GM19463 (cell line): Measurements from ENCODE around the gene MICU1.
A peak's percentile ranks its signal among the peaks of the same experiment; 100 is the strongest.
"Not testable (repeated sequence)": the region's sequence is repeated elsewhere in the genome, so short reads cannot be mapped to it uniquely, and the experiment has no call there.

Experiments used
- ATAC-seq: cut with Tn5 transposase; IDR thresholded peaks from one replicate; pipeline ENCODE4 v1.9.1; 2021; ENCODE audit warnings: mild to moderate bottlenecking, moderate library complexity; ENCODE audit not compliant: unreplicated experiment

MICU1 gene

DNA sequence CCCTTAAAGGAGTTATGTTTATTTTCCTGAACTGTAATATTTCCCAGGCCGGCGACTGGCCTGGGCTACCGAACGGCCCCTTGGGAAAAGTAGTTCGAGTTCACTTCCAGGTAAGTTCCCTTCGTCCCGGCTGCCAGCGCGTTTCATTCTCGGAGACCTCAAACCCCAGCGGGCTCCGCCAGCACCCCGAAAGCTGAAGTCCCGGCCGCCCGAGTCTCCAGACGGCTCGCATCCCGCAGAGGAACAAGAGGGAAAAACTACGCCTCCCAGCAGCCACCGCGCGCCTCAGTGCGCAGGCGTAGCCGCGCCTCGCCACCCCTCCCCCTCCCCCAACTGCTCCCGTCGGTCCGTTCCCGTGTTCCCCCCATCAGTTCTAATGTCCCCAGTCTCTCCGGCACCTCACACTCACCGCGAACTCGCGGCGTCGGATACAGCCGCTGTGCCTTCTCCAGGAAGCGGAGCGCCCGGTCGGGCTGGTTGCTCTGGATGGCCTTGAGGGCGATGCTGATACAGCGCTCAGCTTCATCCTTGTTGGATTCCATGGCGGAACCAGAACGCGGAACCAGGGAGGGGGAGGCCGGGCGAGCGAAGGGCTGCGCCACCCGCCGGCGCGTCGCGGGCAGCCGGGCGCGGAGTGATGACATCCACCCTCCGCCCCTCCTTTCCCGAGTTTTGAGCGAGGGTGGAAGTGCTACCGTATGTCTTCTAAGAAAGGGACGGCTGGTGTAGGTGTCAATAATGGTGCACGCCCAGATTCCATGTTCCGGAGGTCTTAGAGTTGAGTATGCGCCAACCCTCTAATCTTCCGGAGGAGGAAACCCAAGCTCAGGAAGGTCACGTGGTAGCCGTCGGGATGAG, 271.3 kb downstream of the MICU1 start, which contains the start of gene DNAJB12:
TSS of gene DNAJB12 (minus strand) at position 564 of the 858 bp plus-strand sequence. CDS start at position 542, 22 bp downstream.
- ATAC-seq: peak; percentile 79

DNA sequence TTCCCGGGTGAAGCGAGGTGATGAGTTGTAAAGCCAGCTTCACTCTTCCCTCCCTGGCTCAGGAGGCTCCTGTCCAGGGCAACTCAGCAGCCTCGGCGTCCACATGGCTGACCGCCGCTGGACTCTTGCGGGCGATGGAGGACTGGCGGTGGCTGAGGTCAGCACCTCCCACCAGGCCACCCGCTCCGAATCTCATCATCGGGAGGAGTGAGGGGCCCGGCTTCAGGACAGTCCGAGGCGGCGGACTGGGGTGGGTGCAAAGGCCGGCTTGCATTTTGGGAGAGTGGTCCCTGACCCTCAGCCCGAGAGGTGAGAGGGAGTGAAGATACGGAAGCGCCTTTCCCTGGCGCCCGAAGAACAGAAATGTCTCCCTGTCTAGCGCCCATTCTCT, 271.9 kb downstream of the MICU1 start:
- ATAC-seq: no peak

DNA sequence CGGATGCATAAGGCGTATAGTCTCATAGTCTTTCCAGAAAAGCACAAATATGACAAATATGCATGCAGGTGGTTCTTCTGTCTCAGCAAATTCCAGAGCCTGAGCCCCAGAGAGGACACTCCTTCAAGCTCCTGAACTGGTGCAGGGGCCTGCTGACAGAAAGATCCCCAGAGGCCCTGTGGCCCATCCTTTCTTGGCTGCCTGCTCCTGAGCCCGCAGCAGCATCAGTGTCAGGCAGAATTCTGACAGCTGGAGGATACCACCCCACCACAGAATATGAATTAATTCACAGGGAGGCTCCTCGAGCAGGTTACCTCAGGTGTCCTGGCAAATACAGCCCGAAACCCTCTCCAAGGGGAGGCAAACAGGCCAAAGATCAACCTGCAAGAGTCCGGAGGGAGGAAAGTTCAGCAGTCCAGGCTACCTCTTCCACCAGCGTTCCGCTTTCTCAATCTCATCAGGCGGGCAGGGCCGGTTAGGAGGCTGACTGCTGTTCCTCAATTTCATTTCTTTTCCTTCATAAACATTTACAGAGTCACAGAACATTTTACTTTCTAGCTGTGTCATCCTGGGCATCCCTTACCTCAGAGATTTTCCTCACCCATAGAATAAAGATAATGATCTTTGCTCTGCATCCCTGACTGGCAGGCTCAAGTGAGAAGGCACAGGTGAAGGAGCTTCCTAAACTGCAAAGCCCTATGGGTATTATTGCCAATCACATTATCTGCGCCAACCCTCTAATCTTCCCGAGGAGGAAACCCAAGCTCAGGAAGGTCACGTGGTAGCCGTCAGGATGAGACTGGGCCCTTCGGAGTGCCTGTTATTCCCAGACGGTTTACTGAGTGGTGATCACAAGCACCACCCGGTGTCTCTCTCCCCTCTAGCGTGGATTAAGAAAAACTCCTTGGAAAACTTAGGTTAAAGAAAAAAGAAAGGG, 272.6 kb downstream of the MICU1 start:
- ATAC-seq: no peak

DNA sequence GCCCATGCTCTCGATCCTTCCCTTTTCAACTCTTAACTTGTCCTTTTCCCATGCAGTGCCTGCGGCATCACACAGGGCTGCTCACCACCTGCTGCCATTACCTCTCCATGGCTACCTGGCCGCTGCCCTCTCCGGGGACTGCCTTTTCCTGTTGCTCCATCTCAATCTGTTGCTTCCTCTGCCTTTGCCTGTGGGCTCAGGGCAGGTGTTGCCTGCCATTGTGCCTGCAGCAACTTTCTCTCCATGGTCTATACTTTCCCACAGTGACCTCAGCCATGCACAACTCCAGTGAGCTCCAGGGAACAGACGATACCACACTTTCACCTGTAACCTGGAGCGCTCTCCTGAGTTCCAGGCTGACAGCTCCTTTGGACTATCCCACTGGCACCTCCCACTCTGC, 274.4 kb downstream of the MICU1 start:
- ATAC-seq: no peak

DNA sequence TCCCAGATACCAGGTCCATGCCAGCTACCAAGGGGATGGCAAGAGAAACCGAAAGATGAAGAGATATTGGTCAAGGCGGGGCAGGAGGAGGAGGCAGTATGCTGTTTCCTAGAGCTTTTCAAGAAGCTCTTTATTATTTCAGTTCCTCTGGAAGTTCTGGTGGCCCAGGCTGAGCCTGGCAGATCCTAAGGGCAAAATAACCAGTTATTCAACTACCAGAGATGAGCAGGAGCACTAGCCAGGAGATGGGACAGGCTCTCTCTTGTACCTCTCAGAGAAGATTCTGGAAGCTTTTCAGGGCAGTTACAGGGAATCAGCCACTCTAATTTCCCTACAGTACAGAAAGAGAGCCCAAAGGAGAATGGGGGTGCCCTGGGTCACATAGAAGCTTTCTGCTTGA, 276.4 kb downstream of the MICU1 start:
- no peak for ATAC-seq

DNA sequence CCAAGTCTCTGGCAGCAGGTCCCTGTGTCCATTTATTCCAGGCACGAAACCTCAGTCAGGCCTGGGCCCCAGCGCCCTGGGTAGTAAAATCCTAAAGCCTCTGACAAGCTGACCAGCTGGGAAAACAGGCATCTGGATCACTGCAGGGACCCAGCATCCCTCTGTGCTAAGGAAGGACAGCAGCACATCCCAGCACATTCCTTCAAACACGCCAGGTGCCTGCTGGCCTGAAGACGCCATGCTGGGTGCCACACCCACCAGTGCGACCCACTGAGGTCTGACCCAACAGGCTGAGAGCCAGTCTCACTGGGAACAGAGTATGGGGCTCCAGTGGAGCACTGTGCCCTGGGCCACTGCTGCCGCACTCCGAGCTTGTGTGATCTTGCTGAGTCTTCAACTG, 277.6 kb downstream of the MICU1 start:
- no peak for ATAC-seq

DNA sequence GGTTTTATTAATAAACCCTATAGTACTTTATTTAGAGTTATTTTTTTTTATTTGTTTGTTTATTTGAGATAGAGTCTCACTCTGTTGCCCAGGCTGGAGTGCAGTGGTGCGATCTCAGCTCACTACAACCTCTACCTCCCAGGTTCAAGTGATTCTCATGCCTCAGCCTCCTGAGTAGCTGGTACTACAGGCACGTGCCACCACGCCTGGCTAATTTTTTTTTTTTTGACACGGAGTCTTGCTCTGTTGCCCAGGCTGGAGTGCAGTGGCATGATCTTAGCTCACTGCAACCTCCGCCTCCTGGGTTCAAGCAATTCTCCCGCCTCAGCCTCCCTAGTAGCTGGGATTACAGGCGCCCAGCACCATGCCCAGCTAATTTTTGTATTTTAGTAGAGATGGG, 279.8 kb downstream of the MICU1 start:
- ATAC-seq: not testable (repeated sequence)

DNA sequence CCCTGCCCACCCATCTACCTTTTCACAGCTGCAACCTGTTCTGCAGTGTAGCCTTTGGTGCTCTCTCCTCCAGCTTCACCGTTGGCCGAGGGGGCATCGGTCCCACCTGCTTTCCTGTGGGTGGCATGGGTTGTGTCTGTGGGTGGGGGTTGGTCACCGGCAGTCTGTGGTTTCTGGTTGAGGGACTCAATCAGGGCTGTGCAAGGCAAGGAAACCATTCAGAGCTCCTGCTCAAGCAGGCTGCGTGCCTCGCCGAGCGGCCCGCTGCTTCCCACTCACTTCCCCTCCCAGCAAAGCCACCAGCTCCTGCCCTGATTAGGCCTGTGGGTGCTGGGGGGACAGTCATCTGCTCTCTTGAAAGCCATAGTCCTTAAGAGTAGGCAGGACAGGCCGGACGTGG, 280.9 kb downstream of the MICU1 start:
- ATAC-seq: no peak

DNA sequence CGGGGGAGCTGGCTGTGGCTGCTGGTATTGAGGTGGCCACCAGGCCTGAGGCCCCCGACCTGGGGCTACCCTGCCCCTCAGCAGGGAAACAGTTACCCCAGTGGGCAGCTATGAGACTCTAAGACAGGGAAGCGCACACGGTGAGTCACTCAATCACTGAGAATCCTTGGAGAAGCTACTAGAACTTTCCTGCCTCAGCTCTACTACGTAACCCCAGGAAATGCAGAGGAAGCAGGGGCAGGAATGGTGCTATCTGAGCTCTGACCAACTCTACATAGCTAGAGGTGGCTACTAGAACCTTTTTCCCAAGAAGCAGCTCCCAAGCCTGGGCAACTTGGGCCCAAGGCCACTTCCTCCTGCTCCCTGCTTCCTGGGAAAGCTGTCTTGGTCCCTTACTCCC, 283.0 kb downstream of the MICU1 start:
- no peak for ATAC-seq

DNA sequence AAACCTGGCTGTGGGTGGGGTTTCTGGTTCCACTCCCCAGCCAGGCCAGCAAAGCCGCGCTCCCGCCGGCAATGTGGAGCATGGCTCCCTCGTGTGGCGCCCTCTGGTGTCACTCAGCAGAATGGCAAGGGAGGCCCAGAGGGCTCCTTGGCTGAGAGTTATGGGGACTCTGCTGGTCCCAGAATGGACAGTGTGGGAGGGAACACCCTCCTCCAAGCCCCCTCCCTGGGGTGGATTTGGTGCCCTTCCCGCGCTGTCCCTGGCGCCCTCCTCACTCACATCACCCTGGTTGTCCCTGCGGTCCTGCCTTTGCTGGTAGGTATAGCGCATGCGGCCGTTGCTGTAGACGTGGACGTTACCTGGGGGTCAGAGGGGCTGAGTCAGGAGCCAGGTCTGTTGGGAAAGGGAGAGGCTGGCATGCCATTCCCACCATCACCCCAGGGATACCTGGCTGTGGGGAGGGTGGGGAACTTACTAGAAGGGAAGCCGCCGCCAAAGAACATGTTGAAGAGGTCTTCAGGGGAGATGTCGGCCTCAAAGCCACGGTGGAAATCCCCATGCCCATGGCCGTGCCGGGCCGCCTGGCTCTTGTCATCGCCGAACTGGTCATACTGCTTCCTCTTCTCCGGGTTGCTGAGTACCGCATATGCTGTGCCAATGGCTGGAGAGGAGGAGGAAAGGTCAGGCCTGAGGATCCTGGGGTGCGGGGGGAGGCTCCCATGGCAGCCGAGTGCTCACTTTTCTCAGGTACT, 285.2 kb downstream of the MICU1 start:
- no peak for ATAC-seq

DNA sequence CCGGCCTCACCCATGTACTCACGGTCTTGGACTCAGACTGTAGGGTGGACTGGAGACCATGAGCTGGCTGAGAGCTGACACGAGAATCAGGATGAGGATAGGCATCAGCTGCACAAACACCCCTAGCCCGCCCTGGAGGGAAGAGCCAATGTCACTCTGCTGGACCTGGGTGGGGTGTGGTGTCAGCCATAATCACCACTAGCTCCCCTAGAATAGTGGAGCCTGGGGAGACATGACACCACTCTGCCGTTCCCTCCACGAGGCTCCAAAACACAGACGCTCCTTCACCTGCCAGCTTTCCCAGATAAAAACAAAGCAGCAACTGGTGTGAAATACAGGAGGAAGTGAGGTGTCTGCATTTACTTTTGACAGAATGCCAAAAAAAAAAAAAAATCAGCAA, 287.7 kb downstream of the MICU1 start:
- ATAC-seq: no peak

DNA sequence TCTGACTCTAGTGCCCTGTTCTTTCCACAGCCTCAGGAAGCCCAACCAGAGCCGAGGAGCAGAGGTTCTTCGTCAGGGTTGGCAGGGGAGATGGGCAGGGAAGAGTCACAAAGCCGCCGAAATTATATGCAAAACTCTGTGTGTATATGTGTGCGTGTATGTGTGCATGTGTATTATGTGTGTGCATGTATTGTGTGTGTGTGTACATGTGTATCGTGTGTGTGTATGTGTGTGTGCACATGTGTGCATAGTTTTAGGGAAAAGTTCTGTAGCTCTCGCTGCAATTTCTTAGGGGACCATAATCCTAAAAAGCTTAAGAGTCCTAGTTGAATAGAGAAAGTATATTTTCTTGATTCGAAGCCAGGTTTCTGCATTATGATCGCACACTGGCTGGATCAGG, 288.2 kb downstream of the MICU1 start:
- no peak for ATAC-seq

DNA sequence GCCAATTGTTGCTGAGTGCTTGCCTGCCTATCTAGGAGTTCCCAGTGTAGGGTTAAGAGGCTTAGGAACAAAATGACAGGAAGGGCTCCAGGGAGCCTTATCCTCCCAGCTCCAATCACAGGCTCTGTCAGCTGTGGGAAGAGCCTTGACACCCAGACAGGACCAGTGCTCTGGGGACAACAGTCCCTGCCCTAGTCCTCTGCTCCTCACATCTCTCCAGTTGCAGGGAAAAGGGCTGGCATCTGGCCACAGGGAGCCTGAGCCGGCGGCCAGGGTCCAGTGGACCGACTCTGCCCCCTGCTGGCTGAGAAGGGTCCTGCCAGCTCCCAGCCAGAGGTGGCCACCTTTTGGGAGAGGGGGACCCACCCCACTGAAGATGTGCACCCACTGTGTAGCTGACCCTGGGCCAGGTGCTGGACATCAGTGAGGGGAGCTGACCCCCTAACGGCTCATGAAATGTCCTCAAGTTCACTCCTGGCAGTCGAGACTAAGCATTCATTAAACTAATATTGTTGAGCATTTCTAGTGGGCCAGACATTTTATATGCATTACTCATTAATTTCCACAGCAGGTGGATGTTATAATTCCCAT, 288.7 kb downstream of the MICU1 start:
- ATAC-seq: no peak

DNA sequence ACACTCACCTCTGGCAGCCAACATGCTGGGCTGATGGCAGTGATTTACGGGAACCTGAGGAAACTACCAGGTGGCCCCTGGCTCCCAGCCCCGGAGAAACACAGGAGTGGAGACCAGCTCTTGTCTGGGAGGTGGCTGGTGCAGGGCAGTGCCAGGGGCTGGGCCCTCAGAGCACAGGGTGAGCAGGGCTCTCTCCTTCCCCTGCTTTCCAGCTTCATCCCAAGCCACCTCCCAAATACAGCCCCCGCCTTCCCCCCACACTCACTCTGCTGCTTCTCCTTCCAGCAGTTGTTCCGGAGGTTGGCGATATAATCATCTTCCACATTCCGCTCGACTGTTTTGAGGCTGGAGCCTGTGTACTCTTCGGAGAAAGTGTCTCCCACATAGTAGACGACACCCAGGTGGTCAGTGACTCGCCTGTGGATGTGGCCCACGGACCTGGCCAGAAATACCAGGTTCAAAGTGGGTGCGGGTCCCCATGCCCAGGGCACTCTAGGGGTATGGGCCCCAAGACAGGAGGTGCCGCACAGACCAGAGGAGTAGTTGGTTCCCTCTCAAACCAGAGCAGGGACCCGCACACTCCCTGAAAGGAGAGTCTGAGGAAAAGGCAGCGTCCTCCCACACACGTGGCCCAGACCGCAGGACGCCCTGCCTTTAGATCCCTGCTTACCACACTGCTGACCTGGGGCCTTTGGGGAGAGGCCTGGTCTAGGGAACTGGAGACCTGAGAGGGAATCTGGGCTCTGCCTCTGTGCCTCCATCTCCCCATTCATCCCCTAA, 289.4 kb downstream of the MICU1 start:
- no peak for ATAC-seq

DNA sequence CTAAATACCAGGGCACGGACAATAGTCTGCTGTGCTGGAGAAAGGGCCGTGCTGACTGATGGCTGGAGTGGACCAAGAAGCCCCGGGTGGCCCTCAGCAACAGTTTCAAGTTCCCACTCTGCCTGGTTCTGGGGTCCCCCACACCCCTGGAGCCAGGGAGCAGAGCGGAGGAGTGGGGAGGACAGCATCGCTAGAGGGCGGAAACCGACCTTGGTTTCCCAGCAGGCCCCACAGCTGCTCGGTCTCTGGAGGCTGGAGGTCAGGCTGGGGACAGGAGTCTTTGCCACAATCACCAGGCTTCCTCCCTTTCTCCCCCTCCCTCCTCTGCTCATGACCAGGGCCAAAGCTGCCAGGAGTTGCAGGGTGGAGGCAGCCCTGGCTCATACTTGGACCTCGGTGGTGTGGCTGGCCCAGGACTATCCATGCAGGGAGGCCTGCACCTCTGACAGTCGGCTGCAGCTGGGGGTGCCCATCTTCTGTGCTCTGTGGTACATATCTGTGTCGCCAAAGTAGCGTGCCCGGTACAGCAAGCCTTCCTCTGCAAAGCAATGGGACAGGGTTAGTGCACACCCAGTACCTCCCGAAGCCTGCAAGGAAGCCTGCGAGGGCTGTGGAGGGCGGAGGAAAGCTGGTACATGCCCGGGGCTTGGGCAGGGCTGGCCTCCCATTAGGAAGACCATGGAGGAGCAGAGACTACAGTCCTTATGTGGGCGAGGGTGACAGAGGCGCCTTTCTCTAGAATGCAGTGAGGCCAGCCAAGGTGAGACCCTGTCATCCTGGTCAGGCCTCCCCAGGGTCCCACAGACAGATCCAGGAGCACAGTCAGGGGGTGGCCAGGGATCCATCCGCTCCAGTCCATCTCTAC, 290.3 kb downstream of the MICU1 start:
- peak; percentile 28 for ATAC-seq

DNA sequence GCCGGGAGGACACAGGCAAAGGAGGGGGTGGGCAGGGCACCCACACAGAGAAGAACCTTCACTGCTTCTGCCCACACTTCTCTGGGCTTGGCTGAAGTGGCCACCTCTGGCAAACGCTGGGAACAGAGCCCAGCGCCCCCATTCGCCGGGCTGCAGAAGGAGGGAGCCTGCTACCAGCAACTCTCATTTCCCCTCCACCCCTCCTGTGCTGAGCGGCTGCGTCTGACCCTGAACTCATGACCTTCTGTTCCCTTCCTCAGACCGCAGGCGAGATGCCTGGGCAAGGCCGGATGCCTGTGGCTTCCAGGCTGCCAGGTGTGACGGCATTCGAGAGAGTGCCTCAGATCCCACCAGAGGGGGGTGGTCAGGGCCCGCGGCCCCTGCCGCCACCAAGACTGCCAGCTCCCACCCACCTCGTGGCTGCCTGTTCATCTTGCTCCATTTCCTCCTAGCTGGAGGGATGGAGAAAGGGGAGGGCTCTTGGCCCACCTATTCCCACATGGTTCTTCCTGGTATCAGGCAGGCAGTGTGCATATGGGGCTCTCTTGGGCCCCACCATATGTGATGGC, 291.0 kb downstream of the MICU1 start:
- peak; percentile 61 for ATAC-seq

DNA sequence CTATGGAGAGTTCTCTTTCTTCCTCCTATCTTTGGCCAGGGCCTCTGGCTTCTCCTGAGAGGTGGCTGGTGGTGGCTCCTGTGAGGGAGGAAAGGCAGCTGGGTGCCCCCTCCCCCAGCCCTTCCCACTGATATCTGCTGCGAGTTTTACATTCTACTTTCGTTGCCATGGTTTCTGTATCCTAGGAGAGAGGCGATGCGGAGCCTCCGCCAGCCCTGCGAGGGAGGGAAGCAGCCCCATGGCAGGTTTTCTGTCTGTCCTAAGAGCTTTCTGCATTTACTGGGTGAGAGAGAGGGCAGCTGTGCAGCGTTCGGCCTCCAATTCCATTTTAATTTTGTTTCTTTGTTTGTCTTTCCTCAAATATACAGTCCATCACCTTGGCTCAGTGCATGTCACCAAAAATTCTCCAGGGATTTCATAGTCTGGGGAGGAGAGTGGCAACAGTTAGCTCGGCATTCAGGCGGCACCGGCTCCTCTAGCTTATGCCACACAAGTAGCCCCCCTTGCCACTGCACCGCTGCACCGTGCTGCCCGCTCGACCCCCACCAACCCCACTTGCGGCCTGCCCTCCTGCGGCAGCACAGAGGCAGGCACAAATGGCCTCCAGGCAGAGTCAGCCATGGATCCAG, 291.6 kb downstream of the MICU1 start:
- ATAC-seq: no peak
